OCI-LY1 (cell line): ENCODE measurements around the gene FOXD3.

Source experiments
- H2AFZ ChIP-seq: fragments of 200-600 bp; sonication (generic), shearing (Covaris generic); 2 replicates; pipeline ENCODE4 v1.6.0; 2014; ENCODE audit warnings: antibody characterized with exemption, mild to moderate bottlenecking, low read length
- H3F3A ChIP-seq: fragments of 200-600 bp; sonication (generic), shearing (Covaris generic); 2 replicates; pipeline ENCODE4 v1.6.0; 2014; ENCODE audit warnings: mild to moderate bottlenecking, antibody characterized with exemption, low read length, moderate library complexity; ENCODE audit not compliant: insufficient read depth
- H3K27ac ChIP-seq: fragments of 200-600 bp; sonication (generic); 2 replicates; pipeline ENCODE4 v1.5.1; 2014; ENCODE audit warnings: low read length, mixed run types, mild to moderate bottlenecking, low read depth; ENCODE audit not compliant: poor library complexity, severe bottlenecking
- H3K27me3 ChIP-seq: fragments of 200-600 bp; sonication (generic); 2 replicates; pipeline ENCODE4 v1.6.0; 2014; ENCODE audit warnings: antibody characterized with exemption, mild to moderate bottlenecking, low read length, moderate library complexity; ENCODE audit not compliant: insufficient read depth
- H3K36me3 ChIP-seq: fragments of 200-600 bp; sonication (generic); 2 replicates; pipeline ENCODE4 v1.6.1; 2014; ENCODE audit warnings: mild to moderate bottlenecking, antibody characterized with exemption, low read length, moderate library complexity, mixed read lengths; ENCODE audit not compliant: insufficient read depth
- H3K4me1 ChIP-seq: fragments of 200-600 bp; sonication (generic); 2 replicates; pipeline ENCODE4 v1.5.1; 2014; ENCODE audit warnings: mild to moderate bottlenecking, low read length, moderate library complexity; ENCODE audit not compliant: insufficient read depth, severe bottlenecking
- H3K4me2 ChIP-seq: fragments of 200-600 bp; sonication (generic), shearing (Covaris generic); 2 replicates; pipeline ENCODE4 v1.6.1; 2014; ENCODE audit warnings: low read length
- H3K4me3 ChIP-seq: fragments of 200-600 bp; sonication (generic); 2 replicates; pipeline ENCODE4 v1.5.1; 2014; ENCODE audit warnings: low read length, low read depth, mild to moderate bottlenecking, mixed read lengths; ENCODE audit not compliant: poor library complexity, severe bottlenecking
- H3K79me2 ChIP-seq: fragments of 200-600 bp; shearing (Covaris generic); 2 replicates; pipeline ENCODE4 v1.6.1; 2016; ENCODE audit warnings: mixed run types, low read length, mixed read lengths; ENCODE audit not compliant: insufficient read depth
- H3K9ac ChIP-seq: fragments of 200-600 bp; sonication (generic), shearing (Covaris generic); 2 replicates; pipeline ENCODE4 v1.6.1; 2014; ENCODE audit warnings: mild to moderate bottlenecking, low read length, mixed read lengths
- H3K9me2 ChIP-seq: fragments of 200-600 bp; sonication (generic), shearing (Covaris generic); 2 replicates; pipeline ENCODE4 v1.6.1; 2014; ENCODE audit warnings: low read depth, mild to moderate bottlenecking, low read length, mixed read lengths
- H3K9me3 ChIP-seq: fragments of 200-600 bp; shearing (Covaris generic); 2 replicates; pipeline ENCODE4 v1.6.1; 2014; ENCODE audit warnings: low read length, mixed read lengths
- H4K20me1 ChIP-seq: fragments of 200-600 bp; sonication (generic), shearing (Covaris generic); 2 replicates; pipeline ENCODE4 v1.6.0; 2016; ENCODE audit warnings: mild to moderate bottlenecking, low read length; ENCODE audit not compliant: insufficient read depth
- CTCF ChIP-seq: fragments of 200-600 bp; sonication (generic), shearing (Covaris generic); IDR thresholded peaks from 2 replicates; pipeline ENCODE4 v1.5.1; 2017; ENCODE audit warnings: mild to moderate bottlenecking, antibody characterized with exemption, low read length, moderate library complexity, mixed read lengths
- EZH2 ChIP-seq: fragments of 200-600 bp; sonication (generic), shearing (Covaris generic); IDR thresholded peaks from 2 replicates; pipeline ENCODE4 v1.8.0; 2017; ENCODE audit warnings: borderline replicate concordance, mixed run types, mild to moderate bottlenecking, antibody characterized with exemption, low read length, moderate library complexity, mixed read lengths

FOXD3 gene

GRCh38 chr1:63366908-63367214 is 44.5 kb downstream of the FOXD3 start:
- no peak overlapping the region for H3K27ac ChIP-seq

GRCh38 chr1:63367215-63368103 is 45.1 kb downstream of the FOXD3 start, which contains the start of gene ALG6:
TSS of gene ALG6 (plus strand) at chr1:63367627. CDS start at chr1:63370978, 3,351 bp downstream.
- no peaks in the 10 kb centered on the region for H4K20me1 ChIP-seq
- TF ChIP-seq CTCF (no peak), EZH2 (no peak)
- peak within 1 kb of the TSS; percentile 77; the same call in 1 of the 2 replicates for H2AFZ ChIP-seq
- no peaks in the 10 kb centered on the region for H3K9me3 ChIP-seq
- no peaks in the 10 kb centered on the region for H3F3A ChIP-seq
- peak within 1 kb of the TSS; percentile 94 for H3K4me2 ChIP-seq
- H3K4me1 ChIP-seq = peaks cover 16% of the 10 kb centered on the region
- H3K9me2 ChIP-seq = no peaks in the 10 kb centered on the region
- peaks cover 3% of the 10 kb centered on the region; the same call in 1 of the 2 replicates for H3K79me2 ChIP-seq
- H3K27ac ChIP-seq = no peak within 1 kb of the TSS
- peak within 1 kb of the TSS; percentile 90 for H3K9ac ChIP-seq
- peak within 1 kb of the TSS; percentile 75 for H3K4me3 ChIP-seq
- peaks cover 21% of the 10 kb centered on the region for H3K36me3 ChIP-seq
- no peaks in the 10 kb centered on the region for H3K27me3 ChIP-seq

More at GRCh38 chr1:63366908-63367214, 44.5 kb downstream of the FOXD3 start:
- H3K9me2 ChIP-seq = no peaks in the 10 kb centered on the region
- peak overlapping the region; percentile 77; the same call in 1 of the 2 replicates for H2AFZ ChIP-seq
- TF ChIP-seq EZH2 = no peak
- TF ChIP-seq CTCF = no peak
- H3K79me2 ChIP-seq = peaks cover 3% of the 10 kb centered on the region; the same call in 1 of the 2 replicates
- H3K4me2 ChIP-seq = peak overlapping the region; percentile 94
- peak overlapping the region; percentile 69 for H3K9ac ChIP-seq
- no peaks in the 10 kb centered on the region for H3K27me3 ChIP-seq
- no peaks in the 10 kb centered on the region for H4K20me1 ChIP-seq
- no peaks in the 10 kb centered on the region for H3K9me3 ChIP-seq
- peak overlapping the region; percentile 75 for H3K4me3 ChIP-seq
- peaks cover 16% of the 10 kb centered on the region for H3K4me1 ChIP-seq
- peaks cover 15% of the 10 kb centered on the region for H3K36me3 ChIP-seq
- H3F3A ChIP-seq = no peaks in the 10 kb centered on the region

- Histone ChIP-seq H3K9me3 (no peaks in the 10 kb centered on the region), H3K9ac (peak overlapping the region; percentile 90), H3K27ac (no peak overlapping the region), H3F3A (no peaks in the 10 kb centered on the region), H3K4me1 (peaks cover 16% of the 10 kb centered on the region), H3K27me3 (no peaks in the 10 kb centered on the region), H2AFZ (0 out of 2 replicates have a peak overlapping the region, but pooled peaks have one; percentile 4), H3K9me2 (no peaks in the 10 kb centered on the region), H3K4me3 (peak overlapping the region; percentile 75), H3K79me2 (peaks cover 3% of the 10 kb centered on the region; the same call in 1 of the 2 replicates), H3K4me2 (peak overlapping the region; percentile 94), H4K20me1 (no peaks in the 10 kb centered on the region), H3K36me3 (peaks cover 23% of the 10 kb centered on the region)
- no peak for TF ChIP-seq EZH2
- no peak for TF ChIP-seq CTCF
Measured at GRCh38 chr1:63368131-63368530, 45.8 kb downstream of the FOXD3 start.
